ENCODE measurements around the gene TSPAN14. TPM values are rescaled to one million over a fixed set of nuclear protein-coding genes. Genes with fewer than 3 reads are reported as not detected.

The TSPAN14 gene, protein sequence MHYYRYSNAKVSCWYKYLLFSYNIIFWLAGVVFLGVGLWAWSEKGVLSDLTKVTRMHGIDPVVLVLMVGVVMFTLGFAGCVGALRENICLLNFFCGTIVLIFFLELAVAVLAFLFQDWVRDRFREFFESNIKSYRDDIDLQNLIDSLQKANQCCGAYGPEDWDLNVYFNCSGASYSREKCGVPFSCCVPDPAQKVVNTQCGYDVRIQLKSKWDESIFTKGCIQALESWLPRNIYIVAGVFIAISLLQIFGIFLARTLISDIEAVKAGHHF
- total RNA-seq, result 36.6 TPM
- long read RNA-seq, full-length matches to known transcripts, result 23 of 57 reads
- long read RNA-seq, partial matches to known transcripts, result 3 of 57 reads
- long read RNA-seq, other reads (novel, unspliced or antisense), result 31 of 57 reads

DNA sequence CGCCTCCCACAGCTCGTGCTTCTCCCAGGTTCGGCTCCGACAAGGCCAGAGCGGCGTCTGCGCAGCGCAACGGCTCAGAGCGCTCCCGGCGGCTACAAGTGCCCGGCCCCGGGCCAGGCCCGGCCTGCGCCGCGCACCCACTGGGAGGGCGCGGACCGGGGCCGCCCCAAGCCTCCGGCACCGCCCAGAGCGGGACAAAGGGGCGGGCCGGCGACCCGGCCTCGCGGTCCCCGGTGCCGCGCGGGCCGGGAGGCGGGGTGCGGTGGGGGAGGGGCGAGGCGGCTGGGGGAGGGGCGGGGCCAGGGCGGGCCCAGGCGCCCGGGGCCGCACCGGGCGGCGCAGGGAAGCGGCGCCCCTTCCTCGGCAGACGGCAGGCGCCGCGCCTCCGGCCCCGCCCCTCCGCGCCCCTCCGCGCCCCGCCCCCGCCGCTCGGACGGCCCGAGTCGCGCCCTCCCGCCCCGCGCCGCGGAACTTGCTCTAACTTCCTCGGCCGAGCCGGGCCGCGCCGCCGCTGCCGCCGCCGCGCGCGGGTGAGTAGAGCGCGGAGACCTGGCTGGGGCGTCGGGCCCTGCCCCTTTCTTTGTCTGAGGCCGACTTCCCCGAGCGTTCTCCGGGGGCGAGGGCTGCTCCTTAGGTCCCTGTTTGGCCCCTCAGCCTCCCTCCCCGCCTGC lies at the start of gene TSPAN14:
Gene TSPAN14 (plus strand): TSS at position 469 of the 671 bp plus-strand sequence. CDS start 34,924 bp downstream, outside the sequence.
- DNase-seq, result peak; percentile 92
- intact Hi-C loops (cut with DNase I), result no loop called here
- ATAC-seq (ENCODE audit: poor library complexity), result peak; percentile 90

GRCh38 chr10:80405035-80405434 lies 49.1 kb upstream of the TSPAN14 start:
- intact Hi-C loops (cut with DNase I), result no loop called here
- DNase-seq (no peak), ATAC-seq (ENCODE audit: poor library complexity) (no peak)

GRCh38 chr10:80405626-80406025 lies 48.5 kb upstream of the TSPAN14 start:
- DNase-seq (no peak), ATAC-seq (ENCODE audit: poor library complexity) (no peak)
- intact Hi-C loops (cut with DNase I), result no loop called here

DNA sequence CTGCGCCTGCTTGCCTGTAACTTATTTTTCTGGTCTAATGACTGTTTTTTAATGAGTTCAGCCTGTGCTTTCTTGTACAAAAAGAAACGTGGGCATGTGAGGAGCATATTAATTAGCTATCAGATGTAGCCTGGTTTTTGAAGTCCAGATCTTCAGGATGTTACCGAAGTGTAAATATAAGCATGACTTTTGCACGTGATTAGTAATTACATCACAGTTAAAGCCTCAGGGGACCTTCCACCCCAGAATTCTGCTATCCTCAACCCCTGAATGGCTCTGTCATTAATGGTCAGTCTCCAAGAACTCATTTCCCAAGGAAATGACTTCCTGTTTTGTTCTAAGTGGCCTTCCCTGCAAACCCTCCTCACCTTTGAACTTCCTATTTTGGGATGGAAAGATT lies 47.9 kb upstream of the TSPAN14 start:
- ATAC-seq (ENCODE audit: poor library complexity) (no peak), DNase-seq (no peak)
- intact Hi-C loops (cut with DNase I), result no loop called here

GRCh38 chr10:80407812-80408241 lies 46.3 kb upstream of the TSPAN14 start:
- no peak for DNase-seq
- intact Hi-C loops (cut with DNase I), result no loop called here
- ATAC-seq (ENCODE audit: poor library complexity), result peak; percentile 56

DNA sequence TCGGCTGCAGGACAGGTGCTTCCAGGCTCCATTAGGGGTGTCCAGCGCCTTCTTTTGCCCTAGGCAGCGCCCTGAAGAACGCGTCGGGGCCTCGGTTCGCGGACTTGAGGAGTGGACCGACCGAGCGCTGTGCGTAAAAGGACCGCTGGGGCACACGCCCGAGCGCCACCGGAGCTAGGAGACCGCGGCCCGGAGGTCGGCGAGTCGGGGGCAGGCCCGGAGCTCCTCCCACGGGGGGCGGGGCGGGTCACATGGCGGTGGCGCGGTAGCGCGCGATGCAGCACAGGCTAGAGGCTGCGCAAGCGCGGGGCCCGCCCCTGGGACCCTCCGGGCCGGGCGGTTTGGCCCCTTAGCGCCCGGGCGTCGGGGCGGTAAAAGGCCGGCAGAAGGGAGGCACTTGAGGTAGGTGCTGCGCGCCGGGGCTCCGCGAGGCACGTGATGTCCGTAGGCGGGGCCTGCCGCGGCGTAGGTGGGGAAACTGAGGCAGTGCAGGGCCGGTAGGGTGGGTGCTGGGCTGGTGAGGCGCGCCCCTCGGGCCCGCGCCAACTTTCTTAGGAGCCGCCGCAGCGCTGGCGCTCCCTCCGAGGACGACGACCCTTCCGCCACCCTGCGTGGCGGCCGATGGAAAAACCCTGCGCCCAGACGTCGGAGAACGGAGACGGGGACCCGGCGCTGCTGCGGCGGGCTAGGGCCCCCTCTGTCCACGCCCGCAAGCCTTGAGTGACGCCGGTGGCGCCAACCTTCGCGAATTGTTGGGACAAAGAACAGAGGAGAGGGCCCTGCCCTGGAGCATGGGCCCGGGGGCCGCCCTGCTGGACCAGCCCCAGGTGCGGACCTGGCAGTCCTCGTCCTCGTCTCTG lies 45.6 kb upstream of the TSPAN14 start, which contains the start of gene PRXL2A:
Gene PRXL2A (plus strand): TSS at position 310 of the 860 bp plus-strand sequence. CDS start 11,917 bp downstream, outside the sequence.
- ATAC-seq (ENCODE audit: poor library complexity), result peak; percentile 96
- intact Hi-C loops (cut with DNase I), result no loop called here
- peak; percentile 93 for DNase-seq

DNA sequence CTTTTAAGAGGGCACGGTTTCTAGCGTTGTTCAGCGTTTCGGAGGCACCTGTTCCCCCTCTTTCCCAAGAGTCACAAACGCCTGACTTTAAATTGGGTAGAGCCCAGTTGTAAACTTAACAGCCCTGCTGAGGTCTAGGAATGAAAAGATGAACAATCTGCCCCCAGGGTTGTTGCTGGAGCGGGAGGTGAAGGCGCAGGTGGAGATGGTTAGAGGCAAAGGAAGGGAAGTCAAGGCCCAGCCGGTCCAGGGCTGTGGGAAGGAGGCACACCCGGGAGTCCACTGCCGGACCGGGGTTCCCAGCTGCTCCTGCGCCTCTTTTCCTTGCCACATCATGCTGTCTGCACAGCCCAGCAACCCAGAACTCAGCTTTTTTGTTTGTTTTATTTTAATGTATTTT lies 45.0 kb upstream of the TSPAN14 start:
- ATAC-seq (ENCODE audit: poor library complexity) (peak; percentile 1), DNase-seq (no peak)
- intact Hi-C loops (cut with DNase I), result no loop called here

DNA sequence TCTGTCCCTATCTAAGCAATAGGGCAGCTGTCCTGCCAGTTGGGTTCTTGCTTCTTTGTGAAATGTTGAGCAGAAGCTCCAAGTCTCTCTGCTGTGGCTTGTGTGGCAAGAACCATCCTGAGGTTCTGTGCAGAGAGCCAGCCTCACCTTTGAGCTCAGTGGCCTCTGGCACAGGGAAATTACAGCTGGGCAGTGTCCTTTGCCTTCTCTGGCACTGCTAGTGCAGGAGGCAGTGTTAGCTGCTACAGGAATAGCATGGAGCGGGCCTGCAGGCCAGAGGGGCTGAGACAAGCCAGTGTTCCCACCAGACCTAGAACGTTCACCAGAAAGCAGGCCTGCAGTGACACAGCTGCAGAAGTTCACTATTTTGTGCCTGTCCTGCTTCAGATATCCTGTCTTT lies 44.0 kb upstream of the TSPAN14 start:
- DNase-seq, result peak; percentile 56
- intact Hi-C loops (cut with DNase I), result no loop called here
- ATAC-seq (ENCODE audit: poor library complexity), result peak; percentile 54

DNA sequence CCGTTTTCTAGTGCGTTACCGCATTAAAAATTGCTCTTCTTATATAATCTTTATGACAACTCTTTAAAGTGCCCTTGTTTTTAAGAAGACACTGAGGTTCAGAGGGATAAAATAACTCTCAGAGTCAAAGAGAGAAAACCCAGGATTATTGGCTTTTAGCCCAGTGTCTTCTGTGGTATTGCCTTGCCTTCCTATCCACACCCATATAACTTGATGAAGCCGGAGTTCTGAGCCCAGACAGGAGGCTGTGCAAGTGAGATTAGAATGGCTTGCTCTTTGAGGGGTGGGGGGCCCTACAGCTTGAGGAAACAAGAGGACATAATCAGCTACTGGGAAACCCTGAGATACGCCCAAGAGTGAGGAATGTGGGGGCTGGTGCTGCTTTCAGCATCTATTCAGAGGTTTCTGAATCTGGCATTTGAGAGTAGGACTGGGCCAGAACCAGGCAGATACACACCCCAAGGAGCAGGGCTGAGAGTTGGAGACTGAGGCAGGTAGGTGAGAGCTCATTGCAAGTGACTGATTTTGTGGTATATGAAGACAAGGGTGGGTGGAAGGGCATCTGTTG lies 43.4 kb upstream of the TSPAN14 start:
- DNase-seq (no peak), ATAC-seq (ENCODE audit: poor library complexity) (no peak)
- intact Hi-C loops (cut with DNase I), result no loop called here

DNA sequence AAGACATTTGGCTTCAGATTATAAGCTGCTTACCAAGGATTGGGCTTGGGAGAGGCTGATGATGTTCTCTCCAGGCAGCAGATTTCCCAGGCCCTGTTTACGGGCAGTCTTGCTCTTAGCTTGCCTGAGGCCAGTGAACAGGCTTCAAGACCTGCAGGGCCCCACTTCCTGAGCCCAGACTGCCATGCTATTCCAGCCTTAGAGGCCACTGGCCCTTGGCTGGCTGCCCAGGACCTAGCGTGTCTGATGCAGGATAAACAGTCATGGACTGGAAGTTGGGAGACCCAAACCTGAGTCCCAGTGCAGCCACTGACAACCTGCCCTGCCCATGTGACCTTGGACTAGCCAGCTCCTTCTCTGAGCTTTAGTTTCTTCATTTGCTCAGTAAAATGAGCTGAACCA lies 42.8 kb upstream of the TSPAN14 start:
- DNase-seq (peak; percentile 71), ATAC-seq (ENCODE audit: poor library complexity) (no peak)
- intact Hi-C loops (cut with DNase I), result no loop called here

DNA sequence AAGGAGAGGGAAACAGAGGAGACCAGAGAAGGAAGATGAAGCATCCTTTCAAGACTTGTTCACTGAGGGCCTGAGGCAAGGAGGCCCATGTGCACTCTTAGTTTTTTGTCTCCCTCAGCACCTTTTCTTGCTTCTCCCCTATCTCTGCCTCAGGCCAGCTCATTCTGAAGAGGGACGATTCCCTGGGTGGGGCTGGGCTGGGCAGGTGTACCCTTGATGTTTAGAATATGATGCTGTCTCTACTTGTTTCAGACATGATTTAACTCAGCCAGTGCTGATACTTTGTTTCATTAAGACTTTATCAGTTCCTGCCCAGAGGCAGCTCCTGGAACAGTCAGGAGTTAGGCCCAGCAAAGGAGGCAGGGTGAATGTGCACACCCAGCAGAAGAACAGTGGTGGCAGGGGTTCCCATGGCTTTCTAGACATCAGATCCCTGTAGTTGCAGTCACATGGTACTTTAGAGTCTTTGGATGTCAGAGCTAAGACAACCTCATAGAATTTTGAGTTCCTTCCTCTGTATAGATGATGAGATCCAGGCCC lies 42.4 kb upstream of the TSPAN14 start:
- ATAC-seq (ENCODE audit: poor library complexity), result no peak
- intact Hi-C loops (cut with DNase I), result no loop called here
- no peak for DNase-seq

DNA sequence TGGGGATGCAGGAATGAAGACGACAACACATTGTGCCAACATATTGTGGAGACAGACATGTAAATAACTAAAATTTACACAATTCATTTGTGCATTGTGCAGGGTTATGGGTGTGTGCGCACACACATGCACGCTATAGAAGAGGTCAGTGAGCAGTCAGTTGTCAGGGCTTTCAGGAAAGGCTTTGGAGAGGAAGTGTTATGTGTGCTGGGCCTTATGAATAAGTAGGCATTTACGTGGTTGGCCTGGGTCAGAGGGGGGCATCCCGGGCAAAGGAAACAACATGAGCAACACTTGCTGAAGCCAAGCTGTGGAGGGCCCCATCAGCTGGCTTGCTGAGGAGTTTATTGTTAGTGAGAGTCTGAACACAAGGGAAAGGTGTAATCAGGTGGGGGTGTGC lies 41.6 kb upstream of the TSPAN14 start:
- intact Hi-C loops (cut with DNase I), result no loop called here
- ATAC-seq (ENCODE audit: poor library complexity) (no peak), DNase-seq (no peak)

GRCh38 chr10:80413271-80413996 lies 40.7 kb upstream of the TSPAN14 start:
- intact Hi-C loops (cut with DNase I), result no loop called here
- DNase-seq (no peak), ATAC-seq (ENCODE audit: poor library complexity) (no peak)

GRCh38 chr10:80414142-80414895 lies 39.8 kb upstream of the TSPAN14 start:
- intact Hi-C loops (cut with DNase I), result no loop called here

GRCh38 chr10:80415734-80416478 lies 38.2 kb upstream of the TSPAN14 start:
- intact Hi-C loops (cut with DNase I), result no loop called here
- ATAC-seq (ENCODE audit: poor library complexity), result peak; percentile 38

More at GRCh38 chr10:80414142-80414895, 39.8 kb upstream of the TSPAN14 start:
- DNase-seq (no peak), ATAC-seq (ENCODE audit: poor library complexity) (peak; percentile 25)

DNA sequence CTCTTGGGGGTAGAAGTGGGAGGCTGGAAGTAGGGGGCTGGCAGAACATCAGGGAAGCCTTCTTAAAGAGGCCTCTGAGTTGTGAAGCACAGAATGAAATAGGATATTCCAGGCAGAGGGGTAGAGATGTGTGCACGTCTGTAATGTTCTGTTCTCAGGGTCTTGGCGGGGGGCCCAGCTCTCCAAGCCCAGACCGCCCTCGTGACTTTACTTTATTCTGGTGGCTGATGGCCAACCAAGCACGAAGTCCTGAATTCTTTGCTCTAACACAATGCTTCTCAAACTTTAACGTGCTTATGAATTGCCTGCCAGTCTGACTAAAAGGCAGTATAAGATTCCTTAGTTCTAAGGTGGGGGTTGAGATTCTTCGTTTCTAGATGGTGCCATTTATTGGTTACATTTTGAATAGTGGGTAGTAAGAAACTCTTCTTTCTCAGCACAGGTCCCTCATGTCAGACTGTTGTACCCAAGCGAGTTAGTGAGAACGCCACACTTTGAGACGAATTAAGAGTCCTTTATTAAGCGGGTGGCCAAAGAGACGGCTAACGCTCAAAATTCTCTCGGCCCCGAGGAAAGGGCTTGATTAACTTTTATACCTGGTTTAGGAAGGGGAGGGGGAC lies 37.5 kb upstream of the TSPAN14 start:
- ATAC-seq (ENCODE audit: poor library complexity) (peak; percentile 91), DNase-seq (peak; percentile 82)
- intact Hi-C loops (cut with DNase I), result no loop called here

More at GRCh38 chr10:80415734-80416478, 38.2 kb upstream of the TSPAN14 start:
- DNase-seq, result no peak

All from Right ventricle myocardium superior (tissue), 1 donor.